OCI-LY7 (cell line): Measurements from ENCODE around the gene HMGXB4. TPM values are rescaled to one million over a fixed set of nuclear protein-coding genes. Genes with fewer than 3 reads are reported as not detected.

ENCODE experiments used
- BruUV-seq: library from RNA; stranded (reverse); fragments of 400-500 nt; replicated peaks from 2 replicates; lab custom pipeline; 2021; lab: Mats Ljungman, UMichigan
- CTCF ChIA-PET: fragments of 300-600 bp; sonication (Branson Sonifier 250); formaldehyde crosslinking; loops from one replicate; lab custom pipeline; 2022; ENCODE audit warnings: antibody characterized with exemption; ENCODE audit not compliant: unreplicated experiment; lab: Charles Lee
- POLR2A ChIA-PET: fragments of 300-600 bp; sonication (Branson Sonifier 250); formaldehyde crosslinking; loops from one replicate; lab custom pipeline; 2022; ENCODE audit warnings: antibody characterized with exemption; lab: Charles Lee
- DNase-seq: peaks from one replicate; pipeline ENCODE4 v3.0.0-alpha.2; 2015; ENCODE audit warnings: low spot score
- H2AFZ ChIP-seq: fragments of 200-600 bp; sonication (generic), shearing (Covaris generic); 2 replicates; pipeline ENCODE4 v1.6.1; 2014; ENCODE audit warnings: mild to moderate bottlenecking, antibody characterized with exemption, low read length, moderate library complexity
- H3K27ac ChIP-seq: fragments of 200-600 bp; sonication (generic); 2 replicates; pipeline ENCODE4 v1.5.1; 2014; ENCODE audit warnings: mixed run types, low read depth, mild to moderate bottlenecking, moderate library complexity, low read length, inconsistent platforms; ENCODE audit not compliant: poor library complexity, severe bottlenecking
- H3K36me3 ChIP-seq: fragments of 200-600 bp; sonication (generic); 2 replicates; pipeline ENCODE4 v1.6.1; 2014; ENCODE audit warnings: mild to moderate bottlenecking, antibody characterized with exemption, low read length, moderate library complexity, mixed read lengths; ENCODE audit not compliant: insufficient read depth
- H3K4me1 ChIP-seq: fragments of 200-600 bp; sonication (generic); 2 replicates; pipeline ENCODE4 v1.5.1; 2014; ENCODE audit warnings: mild to moderate bottlenecking, low read length; ENCODE audit not compliant: insufficient read depth, poor library complexity, severe bottlenecking
- H3K4me2 ChIP-seq: fragments of 200-600 bp; sonication (generic); 2 replicates; pipeline ENCODE4 v1.6.1; 2014; ENCODE audit warnings: mild to moderate bottlenecking, low read length
- H3K4me3 ChIP-seq: fragments of 200-600 bp; sonication (generic); 2 replicates; pipeline ENCODE4 v1.5.1; 2014; ENCODE audit warnings: mild to moderate bottlenecking, low read depth, low read length; ENCODE audit not compliant: poor library complexity, severe bottlenecking
- H3K79me2 ChIP-seq: fragments of 200-600 bp; sonication (generic); 2 replicates; pipeline ENCODE4 v1.6.1; 2016; ENCODE audit warnings: low read depth, mild to moderate bottlenecking, low read length, moderate library complexity, mixed read lengths; ENCODE audit not compliant: insufficient read depth
- H3K9me2 ChIP-seq: fragments of 200-600 bp; sonication (generic); 2 replicates; pipeline ENCODE4 v1.6.1; 2016; ENCODE audit warnings: mild to moderate bottlenecking, low read length, mixed read lengths; ENCODE audit not compliant: insufficient read depth
- H3K9me3 ChIP-seq: fragments of 200-600 bp; sonication (generic); 2 replicates; pipeline ENCODE4 v1.6.1; 2014; ENCODE audit warnings: mild to moderate bottlenecking, mixed run types, low read length, mixed read lengths
- H4K20me1 ChIP-seq: fragments of 200-600 bp; sonication (generic); 2 replicates; pipeline ENCODE4 v1.6.1; 2014; ENCODE audit warnings: mild to moderate bottlenecking, antibody characterized with exemption, low read length, moderate library complexity, mixed read lengths; ENCODE audit not compliant: insufficient read depth
- CTCF ChIP-seq: fragments of 200-600 bp; sonication (generic); conservative IDR thresholded peaks from 2 replicates; pipeline ENCODE4 v1.5.1; 2014; ENCODE audit warnings: mild to moderate bottlenecking, antibody characterized with exemption, low read length, moderate library complexity, mixed read lengths
- EZH2phosphoT487 ChIP-seq: fragments of 200-600 bp; sonication (generic); IDR thresholded peaks from 2 replicates; pipeline ENCODE4 v1.6.1; 2018; ENCODE audit warnings: low read depth, borderline replicate concordance, mild to moderate bottlenecking, mixed run types, antibody characterized with exemption, low read length, moderate library complexity, mixed read lengths
- intact Hi-C: fragments of 100-400 bp; cut with micrococcal nuclease; formaldehyde crosslinking; loops from one replicate; pipeline ENCODE4 v1.10.0; 2022; ENCODE audit not compliant: unreplicated experiment
- total RNA-seq, 2 experiments: library from RNA; depleted of rRNA in 1 of 2; stranded (reverse); fragments of >200 nt in 1 of 2; shearing (Covaris generic) in 1 of 2; gene quantifications; 2 replicates each; pipeline ENCODE4 v1.2.3, GENCODE V29; 2014 to 2022

Gene HMGXB4
- total RNA-seq, 2 experiments from 2014 or later, result 25.2 to 46.9 TPM

GRCh38 chr22:35230417-35230816 is 26.9 kb upstream of the HMGXB4 start:
- intact Hi-C loops, result loop anchor here (2.0 kb wide), 1 partner anchor 76 kb away; no protein-coding TSS in a partner anchor
- POLR2A ChIA-PET, result interaction anchor here (1.2 kb wide), 1 partner anchor 13 kb away, joined by 4 read pairs; no protein-coding TSS in a partner anchor
- H3K36me3 ChIP-seq, result no peaks in the 10 kb centered on the region
- CTCF ChIA-PET, result interaction anchor here (1.0 kb wide), 1 partner anchor 9 kb away, joined by 3 read pairs; no protein-coding TSS in a partner anchor
- no peak for DNase-seq
- H2AFZ ChIP-seq, result peak overlapping the region; percentile 87; the same call in 1 of the 2 replicates
- H3K27ac ChIP-seq, result no peak overlapping the region
- no peak for TF ChIP-seq CTCF
- TF ChIP-seq EZH2phosphoT487, result no peak
- no peaks in the 10 kb centered on the region for H3K9me3 ChIP-seq
- no peaks in the 10 kb centered on the region for H3K79me2 ChIP-seq
- no peaks in the 10 kb centered on the region for H4K20me1 ChIP-seq
- TSS peak; percentile 90 for BruUV-seq
- H3K4me1 ChIP-seq, result peaks cover 3% of the 10 kb centered on the region
- H3K9me2 ChIP-seq, result no peaks in the 10 kb centered on the region
- peak overlapping the region; percentile 55 for H3K4me3 ChIP-seq
- H3K4me2 ChIP-seq, result peak overlapping the region; percentile 39; the same call in 1 of the 2 replicates

- Histone ChIP-seq H3K4me3 (peak overlapping the region; percentile 55), H2AFZ (peak overlapping the region; percentile 87; the same call in 1 of the 2 replicates), H4K20me1 (no peaks in the 10 kb centered on the region), H3K9me3 (no peaks in the 10 kb centered on the region), H3K27ac (no peak overlapping the region), H3K4me1 (peaks cover 3% of the 10 kb centered on the region), H3K9me2 (no peaks in the 10 kb centered on the region), H3K36me3 (no peaks in the 10 kb centered on the region), H3K4me2 (peak overlapping the region; percentile 39), H3K79me2 (no peaks in the 10 kb centered on the region)
- no TSS peak for BruUV-seq
- ChIA-PET CTCF (interaction anchor here (1.0 to 1.1 kb wide), 2 partner anchors 8 to 254 kb away, joined by 3 read pairs; no protein-coding TSS in a partner anchor), POLR2A (no interaction called here)
- peak; percentile 42 for DNase-seq
- TF ChIP-seq EZH2phosphoT487 (no peak), CTCF (no peak)
- intact Hi-C loops, result loop anchor here (1.0 to 2.0 kb wide), 2 partner anchors 76 to 81 kb away; no protein-coding TSS in a partner anchor
These were observed 26.3 kb upstream of the HMGXB4 start for GRCh38 chr22:35230839-35231584.
